Measurements from ENCODE around the gene SIPA1L3.
A peak's percentile ranks its signal among the peaks of the same experiment; 100 is the strongest.
"Not testable (repeated sequence)": the region's sequence is repeated elsewhere in the genome, so short reads cannot be mapped to it uniquely, and the experiment has no call there.

SIPA1L3 gene

GRCh38 chr19:37905946-37906868, 801 bp upstream of the SIPA1L3 start, which contains the start of gene WDR87:
WDR87 (minus strand) TSS chr19:37906594; CDS start chr19:37898239, 8,355 bp downstream.
- DNase-seq = peak; percentile 82
- H3K27me3 ChIP-seq (ENCODE audit: insufficient read depth, low read depth, severe bottlenecking) = no peaks in the 10 kb centered on the region
- no peaks in the 10 kb centered on the region for H3K9me3 ChIP-seq (ENCODE audit: severe bottlenecking)
- peak within 1 kb of the TSS; percentile 79 for H3K27ac ChIP-seq
- H3K4me3 ChIP-seq (ENCODE audit: low read depth, low read length) = peak within 1 kb of the TSS; percentile 68
- 0 out of 2 replicates have a peak, but pooled peaks have one; percentile 2 for TF ChIP-seq CTCF (IDR thresholded peaks at IDR 0.05; ENCODE audit: low read depth, low read length)
- peaks cover 4% of the 10 kb centered on the region; the same call in 1 of the 2 replicates for H3K36me3 ChIP-seq

GRCh38 chr19:37907735-37908455, 887 bp downstream of the SIPA1L3 start:
- no peak for TF ChIP-seq CTCF (IDR thresholded peaks at IDR 0.05; ENCODE audit: low read depth, low read length)
- Histone ChIP-seq H3K36me3 (peaks cover 4% of the 10 kb centered on the region; the same call in 1 of the 2 replicates), H3K27ac (peak overlapping the region; percentile 73), H3K4me3 (ENCODE audit: low read depth, low read length) (peak overlapping the region; percentile 68), H3K27me3 (ENCODE audit: insufficient read depth, low read depth, severe bottlenecking) (no peaks in the 10 kb centered on the region), H3K9me3 (ENCODE audit: severe bottlenecking) (no peaks in the 10 kb centered on the region)
- DNase-seq = no peak

- no peak overlapping the region for H3K4me3 ChIP-seq (ENCODE audit: low read depth, low read length)
Observed at GRCh38 chr19:37909661-37910199, 2.7 kb downstream of the SIPA1L3 start.

GRCh38 chr19:37914908-37915307, 7.9 kb downstream of the SIPA1L3 start:
- peaks cover 16% of the 10 kb centered on the region for H3K36me3 ChIP-seq
- no peak overlapping the region for H3K4me3 ChIP-seq (ENCODE audit: low read depth, low read length)
- DNase-seq = no peak
- H3K9me3 ChIP-seq (ENCODE audit: severe bottlenecking) = peaks cover 3% of the 10 kb centered on the region
- no peaks in the 10 kb centered on the region for H3K27me3 ChIP-seq (ENCODE audit: insufficient read depth, low read depth, severe bottlenecking)
- TF ChIP-seq CTCF (IDR thresholded peaks at IDR 0.05; ENCODE audit: low read depth, low read length) = no peak
- no peak overlapping the region for H3K27ac ChIP-seq

More at GRCh38 chr19:37909661-37910199, 2.7 kb downstream of the SIPA1L3 start:
- TF ChIP-seq CTCF (IDR thresholded peaks at IDR 0.05; ENCODE audit: low read depth, low read length) = no peak
- Histone ChIP-seq H3K36me3 (peaks cover 4% of the 10 kb centered on the region; the same call in 1 of the 2 replicates), H3K27ac (no peak overlapping the region), H3K27me3 (ENCODE audit: insufficient read depth, low read depth, severe bottlenecking) (no peaks in the 10 kb centered on the region), H3K9me3 (ENCODE audit: severe bottlenecking) (no peaks in the 10 kb centered on the region)
- DNase-seq = no peak

GRCh38 chr19:37920591-37921450, 13.8 kb downstream of the SIPA1L3 start:
- no peak for TF ChIP-seq CTCF (IDR thresholded peaks at IDR 0.05; ENCODE audit: low read depth, low read length)
- peaks cover 16% of the 10 kb centered on the region for H3K36me3 ChIP-seq
- DNase-seq = no peak
- peaks cover 3% of the 10 kb centered on the region for H3K9me3 ChIP-seq (ENCODE audit: severe bottlenecking)
- no peak overlapping the region for H3K4me3 ChIP-seq (ENCODE audit: low read depth, low read length)
- no peaks in the 10 kb centered on the region for H3K27me3 ChIP-seq (ENCODE audit: insufficient read depth, low read depth, severe bottlenecking)
- H3K27ac ChIP-seq = no peak overlapping the region

GRCh38 chr19:37924573-37924972, 17.6 kb downstream of the SIPA1L3 start:
- H3K27ac ChIP-seq; DNase-seq; H3K36me3 ChIP-seq; H3K27me3 ChIP-seq (ENCODE audit: insufficient read depth, low read depth, severe bottlenecking); H3K9me3 ChIP-seq (ENCODE audit: severe bottlenecking); H3K4me3 ChIP-seq (ENCODE audit: low read depth, low read length): not testable (repeated sequence)
